GM21576 (cell line): ENCODE data around the gene ARFGAP1.

Experiments used
- ATAC-seq: cut with Tn5 transposase; IDR thresholded peaks from one replicate; pipeline ENCODE4 v1.9.1; 2021; ENCODE audit warnings: mild to moderate bottlenecking, moderate library complexity; ENCODE audit not compliant: unreplicated experiment

Gene ARFGAP1

GRCh38 chr20:63317061-63317460 is 44.4 kb downstream of the ARFGAP1 start:
- no peak for ATAC-seq

GRCh38 chr20:63317601-63318291 is 45.1 kb downstream of the ARFGAP1 start:
- ATAC-seq: no peak

GRCh38 chr20:63318391-63319163 is 46.0 kb downstream of the ARFGAP1 start:
- ATAC-seq: no peak

GRCh38 chr20:63319164-63320040 is 46.8 kb downstream of the ARFGAP1 start:
- no peak for ATAC-seq

GRCh38 chr20:63320041-63320511 is 47.5 kb downstream of the ARFGAP1 start:
- no peak for ATAC-seq

GRCh38 chr20:63320616-63321147 is 48.1 kb downstream of the ARFGAP1 start:
- ATAC-seq: no peak

GRCh38 chr20:63321148-63321831 is 48.7 kb downstream of the ARFGAP1 start:
- ATAC-seq: no peak

GRCh38 chr20:63322146-63322932 is 49.7 kb downstream of the ARFGAP1 start:
- no peak for ATAC-seq

GRCh38 chr20:63322933-63323273 is 50.3 kb downstream of the ARFGAP1 start:
- no peak for ATAC-seq

GRCh38 chr20:63323357-63323981 is 50.9 kb downstream of the ARFGAP1 start:
- no peak for ATAC-seq

- no peak for ATAC-seq
Observed at GRCh38 chr20:63325021-63325471, 52.4 kb downstream of the ARFGAP1 start.

- no peak for ATAC-seq
Observed at GRCh38 chr20:63325554-63326313, 53.1 kb downstream of the ARFGAP1 start.

GRCh38 chr20:63326314-63327230 is 54.0 kb downstream of the ARFGAP1 start:
- ATAC-seq: no peak

- ATAC-seq: no peak
Observed at GRCh38 chr20:63327231-63327745, 54.7 kb downstream of the ARFGAP1 start.

- ATAC-seq: no peak
Observed at GRCh38 chr20:63328026-63328700, 55.5 kb downstream of the ARFGAP1 start.

GRCh38 chr20:63328718-63329275 is 56.2 kb downstream of the ARFGAP1 start:
- ATAC-seq: no peak
